ENCODE results near the gene DYNLT2B.
"Not testable (repeated sequence)": the region's sequence is repeated elsewhere in the genome, so short reads cannot be mapped to it uniquely, and the experiment has no call there.

Gene DYNLT2B

GRCh38 chr3:196263819-196264218 is 54.2 kb downstream of the DYNLT2B start:
- TF ChIP-seq, protein P1, sequence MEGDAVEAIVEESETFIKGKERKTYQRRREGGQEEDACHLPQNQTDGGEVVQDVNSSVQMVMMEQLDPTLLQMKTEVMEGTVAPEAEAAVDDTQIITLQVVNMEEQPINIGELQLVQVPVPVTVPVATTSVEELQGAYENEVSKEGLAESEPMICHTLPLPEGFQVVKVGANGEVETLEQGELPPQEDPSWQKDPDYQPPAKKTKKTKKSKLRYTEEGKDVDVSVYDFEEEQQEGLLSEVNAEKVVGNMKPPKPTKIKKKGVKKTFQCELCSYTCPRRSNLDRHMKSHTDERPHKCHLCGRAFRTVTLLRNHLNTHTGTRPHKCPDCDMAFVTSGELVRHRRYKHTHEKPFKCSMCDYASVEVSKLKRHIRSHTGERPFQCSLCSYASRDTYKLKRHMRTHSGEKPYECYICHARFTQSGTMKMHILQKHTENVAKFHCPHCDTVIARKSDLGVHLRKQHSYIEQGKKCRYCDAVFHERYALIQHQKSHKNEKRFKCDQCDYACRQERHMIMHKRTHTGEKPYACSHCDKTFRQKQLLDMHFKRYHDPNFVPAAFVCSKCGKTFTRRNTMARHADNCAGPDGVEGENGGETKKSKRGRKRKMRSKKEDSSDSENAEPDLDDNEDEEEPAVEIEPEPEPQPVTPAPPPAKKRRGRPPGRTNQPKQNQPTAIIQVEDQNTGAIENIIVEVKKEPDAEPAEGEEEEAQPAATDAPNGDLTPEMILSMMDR (conservative IDR thresholded peaks at IDR 0.05) = no peak
- no peak for TF ChIP-seq ZFX (IDR thresholded peaks at IDR 0.05)
- no peak overlapping the region for H3K27ac ChIP-seq

- H3K27ac ChIP-seq = no peak overlapping the region
- TF ChIP-seq ZFX (IDR thresholded peaks at IDR 0.05) = no peak
- TF ChIP-seq, protein P1 (conservative IDR thresholded peaks at IDR 0.05) = no peak
These were observed 57.3 kb downstream of the DYNLT2B start for GRCh38 chr3:196260784-196261183.

GRCh38 chr3:196255776-196256175 is 62.3 kb downstream of the DYNLT2B start:
- TF ChIP-seq ZFX (IDR thresholded peaks at IDR 0.05) = no peak
- TF ChIP-seq, protein P1 (conservative IDR thresholded peaks at IDR 0.05) = no peak
- no peak overlapping the region for H3K27ac ChIP-seq

- no peak overlapping the region for H3K27ac ChIP-seq
- TF ChIP-seq, protein P1 (conservative IDR thresholded peaks at IDR 0.05) = no peak
- no peak for TF ChIP-seq ZFX (IDR thresholded peaks at IDR 0.05)
These were observed 63.4 kb downstream of the DYNLT2B start for GRCh38 chr3:196254376-196255283.

DNA sequence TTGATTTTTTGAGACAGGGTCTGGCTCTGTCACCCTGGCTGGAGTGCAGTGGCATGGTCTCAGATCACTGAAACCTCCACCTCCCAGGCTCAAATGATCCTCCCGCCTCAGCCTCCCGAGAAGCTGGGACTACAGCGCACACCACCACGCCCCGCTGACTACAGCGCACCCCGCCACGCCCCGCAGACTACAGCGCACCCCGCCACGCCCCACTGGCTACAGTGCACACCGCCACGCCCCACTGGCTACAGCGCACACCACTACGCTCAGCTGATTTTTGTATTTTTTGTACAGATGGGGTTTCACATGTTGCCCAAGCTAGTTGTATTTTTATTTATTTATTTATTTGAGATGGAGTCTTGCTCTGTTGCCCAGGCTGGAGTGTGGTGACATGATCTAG is 66.1 kb downstream of the DYNLT2B start:
- TF ChIP-seq, protein P1 (conservative IDR thresholded peaks at IDR 0.05) = no peak
- TF ChIP-seq ZFX (IDR thresholded peaks at IDR 0.05) = no peak
- no peak overlapping the region for H3K27ac ChIP-seq

DNA sequence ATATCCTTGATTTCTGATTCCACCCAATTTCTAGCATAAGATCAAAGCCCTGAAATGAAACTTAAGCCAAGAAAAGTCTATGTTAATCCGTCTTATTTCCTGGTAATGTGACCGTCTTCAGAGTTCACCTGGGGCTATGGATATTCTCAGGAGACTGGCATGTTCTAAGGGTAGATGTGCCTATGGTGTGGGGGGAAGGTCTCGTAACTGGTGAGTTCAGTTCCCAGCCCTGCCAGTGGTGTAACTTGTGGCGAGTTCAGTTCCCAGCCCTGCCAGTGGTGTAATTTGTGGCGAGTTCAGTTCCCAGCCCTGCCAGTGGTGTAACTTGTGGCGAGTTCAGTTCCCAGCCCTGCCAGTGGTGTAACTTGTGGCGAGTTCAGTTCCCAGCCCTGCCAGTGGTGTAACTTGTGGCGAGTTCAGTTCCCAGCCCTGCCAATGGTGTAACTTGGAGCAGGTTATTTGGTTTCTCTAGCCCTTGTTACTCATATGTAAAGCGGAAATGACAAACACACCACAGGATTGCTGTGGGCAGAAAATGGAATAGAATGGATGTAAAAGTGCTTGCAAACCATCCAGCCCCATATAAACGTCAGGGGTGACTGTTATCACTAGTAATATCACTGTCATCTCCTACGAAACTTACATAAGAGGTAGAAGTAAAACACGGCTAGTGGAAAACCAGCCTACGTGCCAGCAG is 71.3 kb downstream of the DYNLT2B start:
- TF ChIP-seq, protein P1 (conservative IDR thresholded peaks at IDR 0.05) = no peak
- TF ChIP-seq ZFX (IDR thresholded peaks at IDR 0.05) = no peak

GRCh38 chr3:196244166-196244565 is 73.9 kb downstream of the DYNLT2B start:
- not testable (repeated sequence) for H3K27ac ChIP-seq

More for the DNA sequence above, 71.3 kb downstream of the DYNLT2B start:
- no peak overlapping the region for H3K27ac ChIP-seq

All from C4-2B (cell line).